ENCODE data around the gene TP63. TPM values are rescaled to one million over a fixed set of nuclear protein-coding genes. Genes with fewer than 3 reads are reported as not detected.

TP63 gene
- total RNA-seq, 1 donor from 2014 or later = 122 TPM

GRCh38 chr3:189687475-189687874, 56.3 kb downstream of the TP63 start:
- no peaks in the 10 kb centered on the region for H3K36me3 ChIP-seq (ENCODE audit: control insufficient read depth, insufficient read depth, low read length)
- no peak for DNase-seq (ENCODE audit: low read depth)
- FAIRE-seq = no peak

DNA sequence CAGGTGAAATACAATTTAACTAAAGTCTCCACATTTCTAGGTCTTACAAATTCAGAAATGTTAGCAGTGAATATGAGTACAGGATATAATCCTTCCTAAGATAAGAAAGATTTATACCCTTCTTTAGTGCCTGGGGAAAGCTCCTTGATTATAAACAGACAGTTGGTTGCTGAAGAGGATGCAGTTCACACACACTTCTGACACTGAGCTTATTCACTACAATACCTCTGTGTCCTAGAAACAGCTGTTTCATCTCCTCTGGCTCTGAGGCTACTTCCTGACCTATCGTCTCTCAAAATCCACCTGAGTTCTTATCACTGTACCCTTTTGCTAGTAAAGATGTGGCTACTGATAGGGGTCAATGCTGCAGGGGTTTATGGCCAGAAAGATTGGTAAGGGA, 57.1 kb downstream of the TP63 start:
- H3K4me3 ChIP-seq (ENCODE audit: low read depth, low read length) = no peak overlapping the region
- no peaks in the 10 kb centered on the region for H3K27me3 ChIP-seq (ENCODE audit: control insufficient read depth, insufficient read depth, low read length)
- no peak for TF ChIP-seq CTCF (IDR thresholded peaks at IDR 0.05; ENCODE audit: insufficient read depth, low read length, severe bottlenecking)
- FAIRE-seq (no peak), DNase-seq (ENCODE audit: low read depth) (no peak)
- H3K36me3 ChIP-seq (ENCODE audit: control insufficient read depth, insufficient read depth, low read length) = no peaks in the 10 kb centered on the region

More at GRCh38 chr3:189687475-189687874, 56.3 kb downstream of the TP63 start:
- Histone ChIP-seq H3K4me3 (ENCODE audit: low read depth, low read length) (no peak overlapping the region), H3K27me3 (ENCODE audit: control insufficient read depth, insufficient read depth, low read length) (no peaks in the 10 kb centered on the region)
- TF ChIP-seq CTCF (IDR thresholded peaks at IDR 0.05; ENCODE audit: insufficient read depth, low read length, severe bottlenecking) = no peak

DNA sequence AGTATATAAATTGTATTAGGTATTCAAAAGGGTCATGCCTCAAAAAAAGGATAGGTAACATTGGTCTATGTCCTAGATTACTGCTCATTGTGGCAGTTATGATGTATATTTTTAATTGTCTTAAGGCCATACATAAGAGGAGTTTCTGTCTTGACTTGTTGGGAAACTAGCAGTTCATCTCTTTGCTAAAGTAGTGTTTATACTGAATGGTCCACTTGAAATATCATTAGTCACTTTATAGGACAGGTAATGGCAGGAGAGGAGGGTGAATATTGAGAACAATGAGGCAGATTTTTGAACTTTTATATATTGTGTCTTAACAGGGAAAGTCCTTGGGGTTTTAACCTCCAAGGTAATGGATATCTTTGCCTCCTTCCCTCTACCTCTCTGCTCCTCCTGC, 58.4 kb downstream of the TP63 start:
- TF ChIP-seq CTCF (IDR thresholded peaks at IDR 0.05; ENCODE audit: insufficient read depth, low read length, severe bottlenecking) = no peak
- DNase-seq (ENCODE audit: low read depth) (peak; percentile 80), FAIRE-seq (no peak)
- Histone ChIP-seq H3K4me3 (ENCODE audit: low read depth, low read length) (no peak overlapping the region), H3K27me3 (ENCODE audit: control insufficient read depth, insufficient read depth, low read length) (no peaks in the 10 kb centered on the region), H3K36me3 (ENCODE audit: control insufficient read depth, insufficient read depth, low read length) (no peaks in the 10 kb centered on the region)

DNA sequence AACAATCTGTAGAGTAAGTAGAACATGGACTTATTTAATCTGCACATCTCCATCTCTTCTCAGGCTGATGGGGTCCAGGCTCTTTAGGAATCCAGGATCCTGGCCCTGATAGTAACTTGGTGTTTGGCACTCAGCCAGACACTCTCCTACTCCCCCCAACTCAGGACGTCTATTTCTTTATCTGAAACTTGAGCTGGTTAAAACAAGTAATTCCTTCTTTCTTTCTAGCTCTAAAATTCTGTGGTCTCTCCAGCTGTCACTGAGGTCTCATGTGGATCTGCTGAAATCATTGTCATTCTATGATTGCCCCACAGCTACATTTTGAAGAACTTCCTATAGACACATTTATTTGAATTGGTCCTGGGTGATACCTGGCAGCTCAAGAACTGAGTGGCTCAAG, 59.0 kb downstream of the TP63 start:
- DNase-seq (ENCODE audit: low read depth) = no peak
- TF ChIP-seq CTCF (IDR thresholded peaks at IDR 0.05; ENCODE audit: insufficient read depth, low read length, severe bottlenecking) = no peak
- H3K36me3 ChIP-seq (ENCODE audit: control insufficient read depth, insufficient read depth, low read length) = no peaks in the 10 kb centered on the region
- no peak overlapping the region for H3K4me3 ChIP-seq (ENCODE audit: low read depth, low read length)
- FAIRE-seq = peak; percentile 7
- H3K27me3 ChIP-seq (ENCODE audit: control insufficient read depth, insufficient read depth, low read length) = no peaks in the 10 kb centered on the region

DNA sequence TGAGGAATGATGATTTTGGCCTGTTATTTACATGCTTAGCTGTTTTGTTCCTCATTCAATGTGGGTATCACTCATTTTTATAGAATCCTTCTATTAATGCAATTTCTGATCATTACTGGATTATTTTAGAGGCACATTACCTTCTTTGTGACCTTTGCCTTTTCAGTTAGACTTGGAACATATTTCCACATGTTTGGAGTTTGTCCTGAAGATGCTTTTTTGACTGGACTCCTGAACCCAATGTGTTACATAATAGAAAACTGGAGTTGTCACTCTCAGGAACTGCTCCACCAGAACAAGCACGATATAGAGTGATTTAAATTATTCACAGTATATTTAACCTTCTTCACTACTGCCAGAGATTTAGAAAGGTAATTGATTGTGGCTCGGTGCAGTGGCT, 59.5 kb downstream of the TP63 start:
- TF ChIP-seq CTCF (IDR thresholded peaks at IDR 0.05; ENCODE audit: insufficient read depth, low read length, severe bottlenecking) = no peak
- Histone ChIP-seq H3K36me3 (ENCODE audit: control insufficient read depth, insufficient read depth, low read length) (no peaks in the 10 kb centered on the region), H3K27me3 (ENCODE audit: control insufficient read depth, insufficient read depth, low read length) (no peaks in the 10 kb centered on the region), H3K4me3 (ENCODE audit: low read depth, low read length) (no peak overlapping the region)
- FAIRE-seq = no peak
- DNase-seq (ENCODE audit: low read depth) = no peak

- no peak for FAIRE-seq
- TF ChIP-seq CTCF (IDR thresholded peaks at IDR 0.05; ENCODE audit: insufficient read depth, low read length, severe bottlenecking) = no peak
These were observed 64.2 kb downstream of the TP63 start for GRCh38 chr3:189695400-189695799.

More at GRCh38 chr3:189695400-189695799, 64.2 kb downstream of the TP63 start:
- Histone ChIP-seq H3K27me3 (ENCODE audit: control insufficient read depth, insufficient read depth, low read length) (no peaks in the 10 kb centered on the region), H3K36me3 (ENCODE audit: control insufficient read depth, insufficient read depth, low read length) (no peaks in the 10 kb centered on the region), H3K4me3 (ENCODE audit: low read depth, low read length) (no peak overlapping the region)
- no peak for DNase-seq (ENCODE audit: low read depth)

Measured in bronchial epithelial cell (primary cell).